Activated CD4-positive, alpha-beta memory T cell treated with anti-CD3 and anti-CD28 coated beads, Interleukin-2, amount 10 ng/mL, durations not matched to agents 7 days and 5 days (primary cell): ENCODE data around the gene EPS8. TPM values are rescaled to one million over a fixed set of nuclear protein-coding genes. Genes with fewer than 3 reads are reported as not detected.

Experiments used
- CTCF ChIA-PET: fragments of 350-600 bp; sonication (Branson Sonifier 250); formaldehyde crosslinking; loops from one replicate; lab custom pipeline; 2021; ENCODE audit warnings: antibody characterized with exemption, inconsistent platforms; lab: Charles Lee
- POLR2A ChIA-PET: fragments of 350-600 bp; sonication (Branson Sonifier 250); formaldehyde crosslinking; loops from one replicate; lab custom pipeline; 2021; ENCODE audit warnings: antibody characterized with exemption; lab: Charles Lee
- DNase-seq: peaks from one replicate; pipeline ENCODE4 v3.0.0-alpha.2; 2020
- H3K27ac Mint-ChIP-seq: one replicate; pipeline ENCODE4 v1.8.0; 2021; ENCODE audit warnings: mild to moderate bottlenecking, mixed read lengths
- H3K27me3 Mint-ChIP-seq: one replicate; pipeline ENCODE4 v1.8.0; 2021; ENCODE audit warnings: mixed read lengths
- H3K36me3 Mint-ChIP-seq: one replicate; pipeline ENCODE4 v1.8.0; 2021; ENCODE audit warnings: low read depth, mixed read lengths
- H3K4me1 Mint-ChIP-seq: one replicate; pipeline ENCODE4 v1.8.0; 2021; ENCODE audit warnings: mixed read lengths
- H3K4me3 Mint-ChIP-seq: one replicate; pipeline ENCODE4 v1.8.0; 2021; ENCODE audit warnings: mild to moderate bottlenecking, mixed read lengths
- H3K9me3 Mint-ChIP-seq: one replicate; pipeline ENCODE4 v1.8.0; 2021; ENCODE audit warnings: mixed read lengths
- total RNA-seq, 2 experiments: library from RNA; stranded (reverse); gene quantifications; one replicate each; pipeline ENCODE4 v1.2.3, GENCODE V29; 2021

EPS8 gene
- total RNA-seq, 2 experiments from 2014 or later = 3.1 to 4.7 TPM

DNA sequence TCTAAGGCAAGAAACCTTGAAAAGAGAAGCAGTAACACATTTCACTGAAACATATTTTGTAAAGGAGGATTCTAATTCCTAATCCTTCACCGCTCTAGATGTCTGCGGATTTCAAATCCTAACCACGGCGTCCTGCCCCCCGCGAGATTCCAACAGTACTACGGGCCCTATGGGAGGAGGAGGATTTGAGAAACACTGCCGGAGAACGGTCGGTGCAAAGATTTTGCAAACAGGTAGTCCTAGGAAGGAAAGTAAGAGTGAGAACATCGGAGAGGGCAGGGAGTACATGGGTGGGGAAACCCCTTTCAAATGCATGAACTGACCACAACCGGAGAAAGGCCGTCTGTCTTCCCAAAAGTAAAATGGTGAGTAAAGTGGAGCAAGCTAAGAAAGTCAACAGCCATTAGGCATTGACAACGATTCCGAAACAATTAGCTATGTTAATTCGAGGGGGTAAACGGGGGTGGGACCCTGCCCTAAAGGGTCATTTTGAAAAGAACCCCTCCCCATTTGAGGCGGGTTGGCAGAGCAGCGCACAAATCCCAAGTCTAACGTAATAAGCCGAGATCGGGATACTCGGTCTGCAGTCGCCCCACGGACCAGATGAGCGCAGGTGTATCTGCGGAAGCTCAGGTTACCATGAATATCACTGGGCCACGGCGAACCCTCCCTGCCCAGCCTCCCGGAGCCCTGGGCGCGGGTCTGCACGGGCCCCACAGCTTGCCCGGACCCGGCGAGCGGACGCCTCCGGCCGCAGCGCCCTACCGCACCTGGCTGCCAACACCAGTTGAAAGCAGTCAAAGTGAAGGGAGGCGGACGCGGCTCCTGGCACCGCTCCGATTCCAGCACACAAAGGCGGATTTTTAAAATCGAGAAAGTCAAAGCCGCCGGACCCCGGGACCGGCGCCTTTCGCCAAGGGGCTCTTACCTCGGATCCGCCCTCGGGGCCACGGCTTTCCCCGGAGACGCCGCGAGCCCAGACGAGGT is 662 bp downstream of the EPS8 start:
- peak; percentile 42 for DNase-seq
- Mint-ChIP-seq H3K36me3 (no peaks in the 10 kb centered on the region), H3K27ac (peak overlapping the region; percentile 18), H3K9me3 (no peaks in the 10 kb centered on the region), H3K4me1 (peaks cover 17% of the 10 kb centered on the region), H3K4me3 (peak overlapping the region; percentile 82), H3K27me3 (peaks cover 54% of the 10 kb centered on the region)
- CTCF ChIA-PET = interaction anchor here (0.8 to 1.6 kb wide), 4 partner anchors 12 to 204 kb away, joined by 3 to 4 read pairs (median 4); no protein-coding TSS in a partner anchor
- POLR2A ChIA-PET = interaction anchor here (1.1 to 1.8 kb wide), 8 partner anchors 8 to 217 kb away, joined by 3 to 8 read pairs (median 4); partner anchors contain the start of gene DERA

- Mint-ChIP-seq H3K27ac (no peak overlapping the region), H3K9me3 (no peaks in the 10 kb centered on the region), H3K27me3 (peaks cover 54% of the 10 kb centered on the region), H3K36me3 (no peaks in the 10 kb centered on the region), H3K4me1 (peaks cover 17% of the 10 kb centered on the region), H3K4me3 (peak overlapping the region; percentile 82)
- ChIA-PET CTCF (interaction anchor here (0.8 to 2.2 kb wide), 3 partner anchors 197 to 203 kb away, joined by 4 to 6 read pairs (median 4); no protein-coding TSS in a partner anchor), POLR2A (interaction anchor here (1.5 kb wide), 1 partner anchor 123 kb away, joined by 8 read pairs; the partner anchor contains the start of gene DERA)
- no peak for DNase-seq
Observed at GRCh38 chr12:15787778-15788177, 1.4 kb downstream of the EPS8 start.

- H3K4me1 Mint-ChIP-seq = peaks cover 17% of the 10 kb centered on the region
- peaks cover 50% of the 10 kb centered on the region for H3K27me3 Mint-ChIP-seq
- no peaks in the 10 kb centered on the region for H3K36me3 Mint-ChIP-seq
- H3K27ac Mint-ChIP-seq = no peak overlapping the region
- ChIA-PET POLR2A (no interaction called here), CTCF (interaction anchor here (2.2 kb wide), 1 partner anchor 196 kb away, joined by 6 read pairs; no protein-coding TSS in a partner anchor)
- H3K4me3 Mint-ChIP-seq = no peak overlapping the region
- DNase-seq = no peak
- no peaks in the 10 kb centered on the region for H3K9me3 Mint-ChIP-seq
Observed at GRCh38 chr12:15786772-15787171, 2.4 kb downstream of the EPS8 start.

- no peaks in the 10 kb centered on the region for H3K9me3 Mint-ChIP-seq
- H3K4me3 Mint-ChIP-seq = no peak overlapping the region
- no peak overlapping the region for H3K27ac Mint-ChIP-seq
- H3K36me3 Mint-ChIP-seq = no peaks in the 10 kb centered on the region
- ChIA-PET CTCF (no interaction called here), POLR2A (no interaction called here)
- no peak for DNase-seq
- peaks cover 30% of the 10 kb centered on the region for H3K27me3 Mint-ChIP-seq
- peaks cover 7% of the 10 kb centered on the region for H3K4me1 Mint-ChIP-seq
Observed at GRCh38 chr12:15783288-15783687, 5.9 kb downstream of the EPS8 start.

- CTCF ChIA-PET = no interaction called here
Observed at GRCh38 chr12:15782667-15783066, 6.5 kb downstream of the EPS8 start.

GRCh38 chr12:15779925-15780324 is 9.3 kb downstream of the EPS8 start:
- POLR2A ChIA-PET = interaction anchor here (2.0 kb wide), 1 partner anchor 9 kb away, joined by 4 read pairs; the partner anchor contains the start of gene EPS8

More at GRCh38 chr12:15782667-15783066, 6.5 kb downstream of the EPS8 start:
- H3K9me3 Mint-ChIP-seq = no peaks in the 10 kb centered on the region
- DNase-seq = no peak
- no peak overlapping the region for H3K4me3 Mint-ChIP-seq
- no peaks in the 10 kb centered on the region for H3K36me3 Mint-ChIP-seq
- peaks cover 24% of the 10 kb centered on the region for H3K27me3 Mint-ChIP-seq
- POLR2A ChIA-PET = no interaction called here
- H3K4me1 Mint-ChIP-seq = peaks cover under 1% of the 10 kb centered on the region
- H3K27ac Mint-ChIP-seq = no peak overlapping the region

DNA sequence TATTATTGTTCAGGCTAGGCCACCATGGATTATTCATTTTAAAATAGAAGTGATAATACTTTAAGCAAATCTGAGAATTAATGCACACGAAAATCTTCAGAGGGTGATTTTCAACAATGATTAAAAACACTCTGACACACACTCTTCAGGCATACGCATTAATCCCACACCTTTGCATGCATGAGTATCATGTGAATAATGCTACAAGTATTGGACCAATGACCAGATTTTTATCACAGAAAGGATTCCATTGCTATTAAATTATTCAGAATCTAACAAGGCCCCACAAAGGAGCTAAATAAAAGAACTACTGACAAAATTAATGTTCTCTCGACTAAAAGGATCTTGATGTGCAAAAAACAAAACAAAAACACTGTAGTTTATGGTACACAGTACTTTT is 11.1 kb downstream of the EPS8 start:
- no peaks in the 10 kb centered on the region for H3K9me3 Mint-ChIP-seq
- H3K4me3 Mint-ChIP-seq = no peak overlapping the region
- H3K36me3 Mint-ChIP-seq = no peaks in the 10 kb centered on the region
- H3K4me1 Mint-ChIP-seq = no peaks in the 10 kb centered on the region
- no peak for DNase-seq
- ChIA-PET CTCF (no interaction called here), POLR2A (no interaction called here)
- peaks cover 4% of the 10 kb centered on the region for H3K27me3 Mint-ChIP-seq
- H3K27ac Mint-ChIP-seq = no peak overlapping the region

More at GRCh38 chr12:15779925-15780324, 9.3 kb downstream of the EPS8 start:
- H3K36me3 Mint-ChIP-seq = no peaks in the 10 kb centered on the region
- DNase-seq = no peak
- no peak overlapping the region for H3K27ac Mint-ChIP-seq
- peaks cover 14% of the 10 kb centered on the region for H3K27me3 Mint-ChIP-seq
- no peaks in the 10 kb centered on the region for H3K4me1 Mint-ChIP-seq
- H3K9me3 Mint-ChIP-seq = no peaks in the 10 kb centered on the region
- H3K4me3 Mint-ChIP-seq = no peak overlapping the region
- CTCF ChIA-PET = no interaction called here

DNA sequence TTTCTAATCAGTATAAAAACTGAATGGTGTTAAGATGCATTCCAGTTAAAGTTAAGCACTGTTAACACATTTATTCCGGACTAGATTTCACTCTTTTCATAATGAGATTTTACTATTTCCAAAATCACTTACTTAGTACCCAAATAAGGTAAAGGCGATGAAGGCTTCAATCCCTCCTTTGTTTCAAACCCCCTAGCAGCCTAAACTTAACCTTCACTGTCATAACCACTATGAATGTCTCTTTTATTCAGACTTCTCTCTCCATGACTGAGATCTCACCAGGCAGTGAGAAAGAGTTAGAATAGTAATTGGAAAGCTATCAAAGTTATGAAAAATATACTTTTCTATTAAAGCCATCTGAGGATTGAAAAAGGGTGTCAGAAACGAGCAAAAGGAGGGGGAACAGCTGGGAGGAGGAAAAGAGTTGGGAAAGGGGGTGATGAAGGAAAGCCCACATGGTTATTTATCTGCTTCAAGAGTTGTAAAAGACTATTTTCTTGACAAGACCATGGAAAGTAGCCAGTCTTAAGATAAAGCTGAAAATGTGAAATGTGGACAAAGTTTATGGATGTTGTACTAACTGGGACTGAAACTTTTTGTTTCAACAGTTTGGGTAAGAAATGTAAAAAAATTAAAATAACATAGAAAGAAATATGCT is 11.7 kb downstream of the EPS8 start:
- Mint-ChIP-seq H3K4me1 (no peaks in the 10 kb centered on the region), H3K9me3 (no peaks in the 10 kb centered on the region), H3K27ac (no peak overlapping the region), H3K4me3 (no peak overlapping the region), H3K27me3 (peaks cover 4% of the 10 kb centered on the region), H3K36me3 (no peaks in the 10 kb centered on the region)
- ChIA-PET CTCF (interaction anchor here (1.1 kb wide), 1 partner anchor 13 kb away, joined by 3 read pairs; no protein-coding TSS in a partner anchor), POLR2A (no interaction called here)
- DNase-seq = no peak

- H3K27me3 Mint-ChIP-seq = peaks cover 4% of the 10 kb centered on the region
- no peak overlapping the region for H3K4me3 Mint-ChIP-seq
- no peak for DNase-seq
- CTCF ChIA-PET = interaction anchor here (1.1 to 1.5 kb wide), 2 partner anchors 12 to 13 kb away, joined by 3 to 4 read pairs; partner anchors contain the start of gene EPS8
- no peak overlapping the region for H3K27ac Mint-ChIP-seq
- no peaks in the 10 kb centered on the region for H3K4me1 Mint-ChIP-seq
- no peaks in the 10 kb centered on the region for H3K36me3 Mint-ChIP-seq
- no peaks in the 10 kb centered on the region for H3K9me3 Mint-ChIP-seq
- POLR2A ChIA-PET = interaction anchor here (2.5 kb wide), 1 partner anchor 13 kb away, joined by 7 read pairs; the partner anchor contains the start of gene EPS8
Observed at GRCh38 chr12:15776532-15776931, 12.7 kb downstream of the EPS8 start.

DNA sequence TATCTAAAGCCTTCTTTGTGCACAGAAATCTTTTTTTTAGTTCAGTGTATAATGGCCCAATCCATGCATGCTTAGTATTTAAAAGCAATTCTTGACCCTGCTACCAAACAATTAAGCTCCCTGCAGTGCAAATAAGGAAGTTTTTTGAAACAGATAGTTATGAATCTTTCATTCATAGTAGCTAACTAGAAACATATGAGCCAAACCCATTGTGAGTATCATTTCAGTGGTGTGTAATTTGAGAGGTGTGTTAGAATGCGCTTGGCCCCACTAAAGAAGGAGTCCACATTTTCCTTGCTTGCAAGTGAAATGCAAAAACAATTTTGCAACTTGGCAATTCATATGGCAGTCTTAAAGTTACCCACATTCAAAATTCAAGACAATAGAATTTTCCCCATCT is 14.4 kb downstream of the EPS8 start:
- ChIA-PET CTCF (no interaction called here), POLR2A (interaction anchor here (2.5 kb wide), 1 partner anchor 14 kb away, joined by 7 read pairs; the partner anchor contains the start of gene EPS8)
- Mint-ChIP-seq H3K27me3 (peaks cover 4% of the 10 kb centered on the region), H3K9me3 (no peaks in the 10 kb centered on the region), H3K36me3 (no peaks in the 10 kb centered on the region), H3K4me3 (no peak overlapping the region), H3K4me1 (peaks cover 2% of the 10 kb centered on the region), H3K27ac (no peak overlapping the region)
- no peak for DNase-seq

DNA sequence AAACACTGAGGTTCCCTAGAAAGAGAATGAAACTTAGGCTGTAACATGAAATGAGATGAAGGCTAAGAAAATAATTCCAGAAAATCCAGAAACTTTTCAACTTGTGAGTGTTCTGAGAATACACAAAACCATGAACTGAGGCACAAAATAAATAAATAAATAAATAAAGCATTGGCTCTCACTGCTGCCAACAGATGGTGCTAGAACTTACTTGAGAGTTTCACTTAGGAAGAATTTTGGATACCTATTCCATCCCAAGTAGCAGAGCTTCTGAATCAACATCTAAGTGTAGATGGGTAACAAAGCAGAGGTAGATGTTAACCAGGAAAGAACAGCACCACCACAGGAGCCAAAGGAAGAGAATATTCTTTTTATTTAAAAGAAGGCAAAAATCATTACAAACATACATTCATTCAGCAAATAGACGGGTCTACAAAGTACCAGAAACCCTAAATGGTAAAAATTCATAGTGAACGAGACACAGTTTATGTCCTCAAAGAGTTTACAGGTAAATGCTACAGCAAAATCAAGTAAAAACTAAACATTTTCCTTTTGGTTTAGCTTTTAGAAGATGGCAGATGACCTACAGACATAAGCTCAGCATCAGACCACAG is 16.7 kb downstream of the EPS8 start:
- CTCF ChIA-PET = interaction anchor here (0.9 to 1.3 kb wide), 6 partner anchors 12 to 185 kb away, joined by 3 to 5 read pairs (median 3); no protein-coding TSS in a partner anchor
- Mint-ChIP-seq H3K9me3 (no peaks in the 10 kb centered on the region), H3K27ac (no peak overlapping the region), H3K27me3 (peaks cover 4% of the 10 kb centered on the region), H3K36me3 (no peaks in the 10 kb centered on the region), H3K4me3 (no peak overlapping the region), H3K4me1 (peaks cover 2% of the 10 kb centered on the region)
- POLR2A ChIA-PET = interaction anchor here (0.9 kb wide), 1 partner anchor 17 kb away, joined by 3 read pairs; the partner anchor contains the start of gene EPS8
- DNase-seq = no peak

GRCh38 chr12:15770581-15770980 is 18.6 kb downstream of the EPS8 start:
- Mint-ChIP-seq H3K4me1 (peaks cover 6% of the 10 kb centered on the region), H3K27ac (no peak overlapping the region), H3K36me3 (no peaks in the 10 kb centered on the region), H3K4me3 (no peak overlapping the region), H3K27me3 (peaks cover 2% of the 10 kb centered on the region), H3K9me3 (no peaks in the 10 kb centered on the region)
- CTCF ChIA-PET = interaction anchor here (0.8 kb wide), 1 partner anchor 86 kb away, joined by 3 read pairs; no protein-coding TSS in a partner anchor
- DNase-seq = no peak
- POLR2A ChIA-PET = no interaction called here
